Measurements from ENCODE around the gene RAD18.

RAD18 gene

DNA sequence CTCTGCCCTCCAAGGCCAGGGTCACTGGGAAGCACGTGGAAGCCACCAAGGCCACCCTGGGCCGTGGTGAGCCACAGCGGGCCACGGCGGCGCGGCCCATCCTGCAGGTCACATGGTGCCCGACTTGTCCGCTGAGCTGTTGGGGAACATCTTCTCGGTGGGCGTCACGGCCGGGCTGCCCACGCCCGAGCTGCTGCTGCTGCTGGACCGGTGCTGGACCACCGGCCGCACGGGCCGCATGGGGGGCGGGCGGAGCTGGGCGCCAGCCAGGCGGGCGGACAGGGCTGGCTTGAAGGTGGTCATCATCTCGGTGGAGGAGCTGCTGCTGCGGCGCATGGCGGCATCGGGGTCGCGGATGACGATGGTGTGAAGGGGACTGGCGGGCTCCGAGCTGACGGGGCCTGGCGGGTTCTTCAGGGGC, 22.1 kb upstream of the RAD18 start:
- no peak for DNase-seq

DNA sequence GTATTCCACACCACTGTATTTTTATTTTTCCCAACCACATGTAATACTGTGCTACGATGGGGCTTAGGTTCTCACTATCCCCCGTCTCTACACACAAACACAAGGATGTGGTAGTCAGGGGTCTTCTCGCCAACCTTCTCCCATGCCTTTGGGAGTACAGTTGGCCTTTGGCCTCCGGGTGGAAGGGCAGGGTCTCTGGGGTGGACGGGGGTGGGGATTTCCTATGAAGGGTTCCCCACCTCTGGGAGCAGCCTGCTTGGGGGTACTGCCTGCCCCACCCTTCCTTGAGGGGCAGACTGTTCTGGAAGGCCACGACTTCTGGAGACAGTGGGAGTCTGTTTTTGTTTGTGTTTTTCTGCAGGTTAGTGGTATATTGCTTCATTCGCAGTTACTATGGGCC, 21.3 kb upstream of the RAD18 start:
- no peak for DNase-seq

GRCh38 chr3:8984081-8984480, 20.8 kb upstream of the RAD18 start:
- DNase-seq, result no peak

- no peak for DNase-seq
These were observed 20.3 kb upstream of the RAD18 start for GRCh38 chr3:8983591-8983990.

DNA sequence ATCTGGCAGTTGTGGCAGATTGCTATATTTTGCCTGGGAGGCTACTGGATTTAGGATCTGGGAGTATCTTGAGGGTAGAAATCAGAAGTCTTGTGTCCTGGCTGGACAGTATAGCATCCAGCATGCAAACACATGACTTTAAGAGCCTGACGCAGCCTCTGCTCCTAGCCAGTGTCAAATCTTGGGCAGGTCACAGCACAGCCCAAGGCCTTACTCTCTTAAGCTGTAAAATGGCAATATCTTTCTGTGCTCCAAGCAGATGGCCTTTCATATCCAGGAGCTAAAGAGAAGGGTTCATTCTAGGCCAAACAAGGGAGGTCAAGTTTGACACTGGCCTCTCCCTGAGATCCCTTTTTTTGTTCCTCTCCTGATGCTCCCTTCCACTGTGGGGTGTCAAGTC, 19.8 kb upstream of the RAD18 start:
- DNase-seq, result no peak

GRCh38 chr3:8982509-8982908, 19.2 kb upstream of the RAD18 start:
- DNase-seq, result no peak

- DNase-seq, result no peak
These were observed 18.4 kb upstream of the RAD18 start for GRCh38 chr3:8981700-8982099.

GRCh38 chr3:8981296-8981695, 18.0 kb upstream of the RAD18 start:
- no peak for DNase-seq

GRCh38 chr3:8980756-8981257, 17.5 kb upstream of the RAD18 start:
- no peak for DNase-seq

DNA sequence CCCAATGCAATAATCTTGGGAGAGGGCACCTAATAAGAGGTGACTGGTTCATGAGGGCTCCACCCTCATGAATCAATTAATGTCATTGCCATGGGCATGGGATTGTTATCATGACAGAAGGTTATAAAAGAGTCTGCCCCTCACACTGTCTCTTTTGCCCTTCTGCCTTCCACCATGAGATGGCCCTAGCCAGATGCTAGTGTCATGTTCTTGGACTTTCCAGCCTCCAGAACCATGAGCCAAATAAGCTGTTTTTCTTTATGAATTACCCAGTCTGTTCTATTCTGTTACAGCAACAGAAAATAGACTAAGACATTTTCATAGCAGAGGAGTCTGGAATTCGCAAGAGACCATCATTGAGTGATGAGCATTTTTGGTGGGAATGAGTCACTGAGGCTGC, 16.0 kb upstream of the RAD18 start:
- no peak for DNase-seq

DNA sequence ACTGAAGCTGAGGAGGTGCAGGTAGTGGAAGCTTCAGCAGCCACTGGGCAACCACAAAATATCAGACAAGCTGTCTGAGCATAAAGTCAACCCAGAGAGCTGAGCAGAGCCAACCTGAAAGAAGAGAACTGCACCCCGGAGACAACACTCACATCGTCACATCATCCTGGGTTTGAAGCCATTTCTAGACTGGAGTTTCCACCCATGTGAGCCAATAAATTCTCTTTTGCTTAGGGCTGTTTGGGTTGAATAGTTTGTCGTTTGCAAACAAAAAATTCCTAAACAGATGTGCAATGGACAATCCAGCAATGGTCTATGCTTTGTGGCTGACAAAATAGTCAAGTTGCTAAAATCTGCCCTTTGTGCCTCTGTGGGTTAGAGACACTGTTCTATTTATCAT, 15.3 kb upstream of the RAD18 start:
- DNase-seq, result no peak

DNA sequence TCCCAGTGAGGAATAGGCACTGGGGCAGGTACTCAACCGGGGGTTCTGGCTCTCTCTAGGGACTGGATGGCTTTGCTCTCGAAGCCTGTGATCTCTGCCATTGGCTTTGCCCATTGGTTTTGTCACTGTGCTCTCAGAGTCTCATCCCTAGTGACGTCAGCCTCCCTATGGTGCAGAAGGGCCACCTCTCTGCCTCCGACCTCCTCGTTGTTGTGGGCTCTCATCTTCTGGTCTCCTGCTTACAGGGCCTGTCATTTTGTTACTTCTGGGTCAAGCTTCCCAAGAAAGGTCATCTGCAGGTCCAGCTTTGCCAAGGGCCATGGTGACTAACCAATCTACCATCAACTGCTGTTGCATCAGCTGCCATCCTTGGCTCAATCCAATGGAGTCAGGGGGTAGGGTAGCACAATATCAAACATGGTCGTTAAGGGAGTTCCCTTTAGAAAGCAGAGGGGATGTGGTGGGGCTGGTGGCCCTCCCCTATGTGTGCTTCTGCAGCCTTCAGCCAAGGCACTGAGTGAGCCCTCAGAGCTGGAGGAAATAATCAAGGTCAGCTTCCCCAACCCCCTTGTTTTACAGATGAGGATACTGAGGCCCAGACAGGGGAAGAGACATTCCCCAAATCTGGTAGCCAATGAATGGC, 13.4 kb upstream of the RAD18 start:
- DNase-seq, result no peak

GRCh38 chr3:8975081-8976020, 12.1 kb upstream of the RAD18 start:
- DNase-seq, result no peak

DNA sequence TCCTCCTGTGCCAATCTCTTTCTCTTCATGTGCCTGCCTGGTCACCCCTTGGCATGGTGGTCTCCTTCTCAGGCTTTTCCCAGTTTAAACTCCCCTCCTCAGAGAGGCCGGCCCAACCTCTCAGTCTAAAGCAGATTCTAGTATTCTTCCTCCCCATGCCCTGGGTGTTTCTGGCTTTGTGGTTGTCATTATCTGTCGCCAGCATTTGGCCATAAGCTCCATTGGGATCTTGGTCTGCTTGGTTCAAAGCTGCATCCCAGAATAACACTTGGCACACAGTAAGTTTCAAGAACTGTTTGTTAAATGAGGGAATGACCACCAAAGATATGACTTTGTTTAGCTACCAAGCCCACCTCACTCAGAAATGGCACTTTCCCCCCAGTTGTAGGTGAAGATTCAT, 11.2 kb upstream of the RAD18 start:
- no peak for DNase-seq

DNA sequence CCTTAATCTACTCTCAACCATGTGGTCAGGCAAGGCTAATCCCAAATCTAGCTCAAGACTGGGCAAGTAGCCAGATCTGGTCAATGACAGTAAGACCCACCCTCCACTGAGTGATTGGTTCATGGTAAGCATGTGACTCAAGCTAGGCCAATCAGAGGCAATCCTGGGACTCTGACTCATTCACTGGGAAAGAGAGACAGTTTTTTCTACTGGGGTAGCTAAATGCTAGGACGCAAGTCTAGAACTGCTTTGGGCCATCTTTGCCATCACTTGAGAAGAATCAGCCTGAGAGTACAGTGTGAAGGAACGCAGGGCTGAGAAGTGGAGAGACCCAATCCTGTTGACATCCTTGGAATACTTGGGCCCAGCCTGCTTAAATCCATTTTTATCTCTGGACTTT, 9.4 kb upstream of the RAD18 start:
- peak in 1 of 2 experiments; percentile 10 for DNase-seq

DNA sequence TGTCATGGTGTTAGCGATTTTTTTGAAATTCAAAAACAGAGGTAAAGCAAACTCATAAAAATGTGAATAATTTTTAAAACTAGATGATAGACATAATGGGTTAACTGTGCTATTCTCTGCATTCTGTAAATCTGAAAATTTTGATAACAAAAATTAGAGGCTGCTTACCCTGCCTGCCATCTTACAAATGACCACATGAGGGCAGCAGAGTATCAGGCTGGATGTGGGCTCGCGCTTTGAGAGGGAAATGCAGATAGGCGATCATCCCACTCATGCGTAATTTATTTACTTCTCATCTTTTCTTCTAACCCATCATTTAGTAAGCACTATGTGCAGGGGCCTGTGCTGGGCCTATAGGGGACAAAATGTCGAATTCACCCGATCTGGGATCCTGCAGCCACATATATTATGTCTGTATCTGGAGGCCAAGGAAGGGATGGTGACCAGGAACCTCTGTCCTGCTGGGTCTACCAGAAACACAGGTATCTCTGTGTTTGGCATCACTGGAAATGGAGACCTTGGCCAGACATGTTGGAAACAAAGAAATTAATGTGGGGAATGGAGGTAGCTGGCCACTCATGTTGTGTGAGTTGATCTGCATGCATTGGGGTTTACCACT, 7.8 kb upstream of the RAD18 start:
- DNase-seq, result peak; percentile 56 to 66

DNA sequence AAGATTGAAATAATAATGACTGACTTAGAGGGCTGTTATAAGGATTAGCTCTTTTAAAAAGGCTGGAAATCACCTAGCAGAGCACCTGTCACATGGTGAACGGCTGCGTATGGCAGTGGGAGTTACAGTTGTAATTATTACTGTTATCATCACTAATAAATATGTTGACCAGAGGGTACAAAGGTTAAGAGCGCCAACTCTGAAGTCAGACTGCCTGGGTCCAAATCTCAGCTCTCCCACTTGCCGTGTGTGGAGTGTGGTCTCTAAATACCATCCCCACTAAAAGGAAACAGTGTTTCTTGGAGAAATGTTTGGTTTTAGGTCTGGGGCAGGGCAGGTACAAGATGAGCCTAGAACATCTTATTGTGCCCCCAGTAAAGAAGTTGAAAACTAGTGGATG, 6.0 kb upstream of the RAD18 start:
- DNase-seq, result no peak

GRCh38 chr3:8968375-8968882, 5.2 kb upstream of the RAD18 start:
- no peak for DNase-seq

DNA sequence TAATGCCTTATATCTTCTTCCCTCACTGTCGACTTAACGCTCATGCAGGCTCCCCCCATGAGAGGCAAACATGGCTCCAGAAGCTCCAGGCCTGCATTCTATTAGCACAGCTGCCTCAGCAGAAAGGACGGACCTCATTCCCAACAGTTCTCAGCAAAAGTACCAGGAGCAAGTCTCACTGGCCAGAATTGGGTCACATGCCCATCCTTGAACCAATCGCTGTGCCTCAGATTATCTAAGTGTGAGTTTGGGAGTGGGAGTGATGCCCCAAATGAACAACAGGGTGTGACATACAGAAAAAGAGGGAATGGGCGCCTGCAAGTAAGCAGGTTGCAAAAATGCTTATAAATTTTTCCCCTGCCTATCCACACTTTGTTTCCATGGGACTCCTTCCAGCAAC, 4.3 kb upstream of the RAD18 start:
- DNase-seq, result no peak

DNA sequence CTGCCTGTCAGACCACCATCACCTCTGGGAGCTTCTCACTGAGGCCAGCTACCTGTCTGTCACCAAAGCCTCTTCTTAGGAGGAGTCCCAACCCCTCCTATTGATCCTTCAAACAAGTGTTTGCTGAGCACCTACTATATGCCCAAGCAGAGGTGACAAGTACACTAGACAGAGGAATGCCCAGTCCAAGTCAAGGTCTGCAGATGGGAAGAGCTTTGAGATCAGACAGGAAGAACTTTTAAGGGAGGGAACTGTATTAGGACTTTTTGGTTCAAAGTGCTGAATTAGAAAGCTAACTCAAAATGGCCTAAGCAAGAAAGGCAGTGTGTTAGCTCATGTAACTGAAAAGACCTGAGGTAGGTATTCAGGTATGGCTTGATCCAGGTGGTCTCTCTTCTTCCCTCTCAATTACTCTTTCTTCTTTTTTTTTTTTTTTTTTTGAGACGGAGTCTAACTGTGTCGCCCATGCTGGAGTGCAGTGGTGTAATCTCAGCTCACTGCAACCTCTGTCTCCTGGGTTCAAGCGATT, 3.6 kb upstream of the RAD18 start:
- no peak for DNase-seq

DNA sequence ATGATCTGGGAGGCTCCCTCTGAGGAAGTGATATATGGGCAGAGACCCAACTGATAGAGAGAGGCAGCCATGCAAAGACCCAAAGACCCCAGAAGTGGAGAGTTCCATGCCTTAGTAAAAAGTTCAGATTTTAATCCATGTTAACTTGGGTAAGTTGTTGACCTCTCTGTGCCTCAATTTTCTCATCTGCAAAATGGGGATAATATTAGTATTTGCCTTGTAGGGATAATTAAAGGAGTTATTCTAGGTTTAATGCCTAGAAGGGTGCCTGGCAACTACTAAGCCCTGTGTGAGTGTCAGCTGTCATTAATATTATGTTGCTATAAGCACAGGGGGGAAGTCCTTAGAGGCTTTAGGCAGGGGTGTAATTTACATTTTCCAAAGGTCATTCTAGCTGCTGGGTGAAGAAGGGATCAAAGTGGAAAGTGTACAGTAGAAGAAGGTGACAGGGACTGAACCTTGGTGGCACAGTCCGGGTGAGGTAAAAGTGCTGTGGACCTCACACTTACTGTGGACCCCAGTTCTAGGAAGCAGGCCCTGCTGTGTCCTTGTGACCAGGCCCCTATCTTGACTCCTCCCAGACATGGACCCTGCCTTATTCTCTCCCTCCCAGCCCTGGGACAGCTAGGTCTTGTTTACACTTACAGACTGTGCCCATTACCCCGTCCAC, 3.0 kb upstream of the RAD18 start:
- no peak for DNase-seq

Measured in AML-193 (cell line).